Left kidney (tissue), 2 donors: ENCODE measurements around the gene KNDC1. TPM values are rescaled to one million over a fixed set of nuclear protein-coding genes. Genes with fewer than 3 reads are reported as not detected.
A peak's percentile ranks its signal among the peaks of the same experiment; 100 is the strongest.
"Not testable (repeated sequence)": the region's sequence is repeated elsewhere in the genome, so short reads cannot be mapped to it uniquely, and the experiment has no call there.

Experiments
- DNase-seq: peaks from one replicate; pipeline ENCODE4 v3.0.0-alpha.2; 2013
- polyA plus RNA-seq: library from polyadenylated mRNA; unstranded; fragments of 120-200 nt; gene quantifications from one replicate; pipeline ENCODE4 v1.2.1, GENCODE V29; 2013; ENCODE audit not compliant: insufficient read length

Gene KNDC1
- polyA plus RNA-seq, 1 donor, result 8.3 TPM

GRCh38 chr10:133141144-133141957 lies 18.7 kb upstream of the KNDC1 start:
- no peak for DNase-seq

GRCh38 chr10:133141958-133142340 lies 18.1 kb upstream of the KNDC1 start:
- DNase-seq, result no peak

- no peak for DNase-seq
Measured at GRCh38 chr10:133142523-133143199, 17.4 kb upstream of the KNDC1 start.

- DNase-seq, result no peak
Measured at GRCh38 chr10:133143200-133143533, 16.9 kb upstream of the KNDC1 start.

- DNase-seq, result no peak
Measured at GRCh38 chr10:133143546-133143945, 16.5 kb upstream of the KNDC1 start.

GRCh38 chr10:133144771-133145170 lies 15.2 kb upstream of the KNDC1 start:
- DNase-seq, result no peak

- no peak for DNase-seq
Measured at GRCh38 chr10:133150226-133150625, 9.8 kb upstream of the KNDC1 start.

GRCh38 chr10:133150656-133151055 lies 9.4 kb upstream of the KNDC1 start:
- DNase-seq, result no peak

- DNase-seq, result not testable (repeated sequence)
Measured at GRCh38 chr10:133151071-133151470, 8.9 kb upstream of the KNDC1 start.

- DNase-seq, result no peak
Measured at GRCh38 chr10:133151543-133151972, 8.5 kb upstream of the KNDC1 start.

GRCh38 chr10:133154411-133154810 lies 5.6 kb upstream of the KNDC1 start:
- DNase-seq, result no peak

GRCh38 chr10:133154996-133155778 lies 4.8 kb upstream of the KNDC1 start:
- no peak for DNase-seq

GRCh38 chr10:133156674-133157579 lies 3.1 kb upstream of the KNDC1 start:
- DNase-seq, result no peak

GRCh38 chr10:133157662-133158436 lies 2.2 kb upstream of the KNDC1 start:
- no peak for DNase-seq

- no peak for DNase-seq
Measured at GRCh38 chr10:133158437-133158755, 1.6 kb upstream of the KNDC1 start.

GRCh38 chr10:133158756-133159610 lies 1.0 kb upstream of the KNDC1 start:
- DNase-seq, result peak; percentile 51

GRCh38 chr10:133159611-133159949 lies 439 bp upstream of the KNDC1 start:
- no peak for DNase-seq

- no peak for DNase-seq
Measured at GRCh38 chr10:133160826-133161471, 930 bp downstream of the KNDC1 start.

GRCh38 chr10:133161486-133162109 lies 1.6 kb downstream of the KNDC1 start:
- no peak for DNase-seq
